HepG2 (cell line): ENCODE data around the gene DPH2. TPM values are rescaled to one million over a fixed set of nuclear protein-coding genes. Genes with fewer than 3 reads are reported as not detected.
A peak's percentile ranks its signal among the peaks of the same experiment; 100 is the strongest.

ENCODE experiments used
- AGO1 ChIP-seq: fragments of 200-400 bp; formaldehyde crosslinking; IDR thresholded peaks from 2 replicates; pipeline ENCODE4 v1.6.1; 2017; ENCODE audit warnings: mild to moderate bottlenecking, low read depth, low read length, moderate library complexity; ENCODE audit not compliant: poor library complexity, severe bottlenecking
- ETV6 ChIP-seq: sonication (generic); formaldehyde crosslinking; conservative IDR thresholded peaks from 2 replicates; pipeline ENCODE4 v1.4.0; 2020; ENCODE audit warnings: missing genetic modification reagents
- HNF4G ChIP-seq, 2 experiments: sonication (generic) in 1 of 2; formaldehyde crosslinking in 1 of 2; IDR thresholded peaks; 2 replicates each; pipeline versions ENCODE4 v1.4.0 to v1.6.1; 2011 to 2020; ENCODE audit warnings: borderline replicate concordance in 2 of 2, low read depth in 2 of 2, mild to moderate bottlenecking in 2 of 2, low read length in 1 of 2, missing genetic modification reagents in 1 of 2, moderate library complexity in 1 of 2
- HOXA5 ChIP-seq: sonication (generic); formaldehyde crosslinking; IDR thresholded peaks from 2 replicates; pipeline ENCODE4 v1.4.0; 2020; ENCODE audit warnings: missing genetic modification reagents
- ISL2 ChIP-seq: sonication (generic); formaldehyde crosslinking; IDR thresholded peaks from 2 replicates; pipeline ENCODE4 v1.5.0; 2020; ENCODE audit warnings: missing genetic modification reagents
- MAFK ChIP-seq, 2 experiments: IDR thresholded peaks in 1 of 2; conservative IDR thresholded peaks in 1 of 2; 2 replicates each; pipeline ENCODE4 v1.6.1; 2011; ENCODE audit warnings: improper control_type of control experiment in 2 of 2, low read length in 2 of 2
- SAP130 ChIP-seq: IDR thresholded peaks from 2 replicates; pipeline ENCODE4 v1.6.1; 2016; ENCODE audit warnings: low read depth
- SMYD3 ChIP-seq: sonication (generic); formaldehyde crosslinking; IDR thresholded peaks from 2 replicates; pipeline ENCODE4 v1.8.1; 2023; ENCODE audit warnings: mild to moderate bottlenecking, missing genetic modification reagents
- ZNF256 ChIP-seq: sonication (generic); formaldehyde crosslinking; conservative IDR thresholded peaks from 2 replicates; pipeline ENCODE4 v1.4.0; 2020; ENCODE audit warnings: missing genetic modification reagents
- ZNF264 ChIP-seq: sonication (generic); formaldehyde crosslinking; IDR thresholded peaks from 2 replicates; pipeline ENCODE4 v1.4.0; 2020; ENCODE audit warnings: missing genetic modification reagents
- ZNF335 ChIP-seq: sonication (generic); formaldehyde crosslinking; IDR thresholded peaks from 2 replicates; pipeline ENCODE4 v1.4.0; 2020; ENCODE audit warnings: missing genetic modification reagents
- ZNF562 ChIP-seq: sonication (generic); formaldehyde crosslinking; IDR thresholded peaks from 2 replicates; pipeline ENCODE4 v1.8.0; 2022; ENCODE audit warnings: missing genetic modification reagents, borderline replicate concordance
- polyA plus RNA-seq, 8 experiments: library from polyadenylated mRNA; depleted of rRNA in 3 of 8; stranded (reverse) in 7 of 8; unstranded in 1 of 8; fragments of >200 nt; fragmentation: Illumina TruSeq in 4 of 8; extraction: Trizol in 4 of 8; gene quantifications; 2 replicates each; pipeline versions ENCODE4 v1.2.1 to v1.2.3, GENCODE V29; 2011 to 2016; ENCODE audit warnings: low read depth in 4 of 8, missing spikeins in 1 of 8, mixed read lengths in 1 of 8; ENCODE audit not compliant: insufficient read depth in 1 of 8
- total RNA-seq, 5 experiments: library from RNA; depleted of rRNA; stranded (reverse); fragments of >200 nt; fragmentation: Illumina TruSeq; extraction: Trizol; gene quantifications; 2 replicates each; pipeline ENCODE4 v1.2.3, GENCODE V29; 2016; ENCODE audit warnings: low read depth in 1 of 5
- TF ChIP-seq, protein P1 (sequence below): IDR thresholded peaks from 2 replicates; pipeline ENCODE4 v1.6.1; 2016; ENCODE audit warnings: missing genetic modification reagents, missing compliant biosample characterization
- TF ChIP-seq, protein P2 (sequence below): sonication (generic); formaldehyde crosslinking; IDR thresholded peaks from 2 replicates; pipeline ENCODE4 v1.8.0; 2022; ENCODE audit warnings: missing genetic modification reagents, mild to moderate bottlenecking, inconsistent platforms, borderline replicate concordance
- TF ChIP-seq, protein P3 (sequence below): sonication (generic); formaldehyde crosslinking; IDR thresholded peaks from 2 replicates; pipeline ENCODE4 v1.4.0; 2020; ENCODE audit warnings: missing genetic modification reagents
- TF ChIP-seq, protein P4 (sequence below): sonication (generic); formaldehyde crosslinking; IDR thresholded peaks from 2 replicates; pipeline ENCODE4 v1.4.0; 2020; ENCODE audit warnings: missing genetic modification reagents
- TF ChIP-seq, protein P5 (sequence below): sonication (generic); formaldehyde crosslinking; conservative IDR thresholded peaks from 2 replicates; pipeline ENCODE4 v1.4.0; 2020; ENCODE audit warnings: mild to moderate bottlenecking, missing genetic modification reagents, moderate library complexity
- TF ChIP-seq, protein P6 (sequence below): sonication (generic); formaldehyde crosslinking; IDR thresholded peaks from 2 replicates; pipeline ENCODE4 v1.4.0; 2020; ENCODE audit warnings: low read depth, mild to moderate bottlenecking, missing genetic modification reagents

DPH2 gene
- total and polyA plus RNA-seq, 2 of the 13 experiments (the other 11 are each of a cell fraction or from before 2014, with no cell fraction given) = 32.2 to 38.3 TPM

DNA sequence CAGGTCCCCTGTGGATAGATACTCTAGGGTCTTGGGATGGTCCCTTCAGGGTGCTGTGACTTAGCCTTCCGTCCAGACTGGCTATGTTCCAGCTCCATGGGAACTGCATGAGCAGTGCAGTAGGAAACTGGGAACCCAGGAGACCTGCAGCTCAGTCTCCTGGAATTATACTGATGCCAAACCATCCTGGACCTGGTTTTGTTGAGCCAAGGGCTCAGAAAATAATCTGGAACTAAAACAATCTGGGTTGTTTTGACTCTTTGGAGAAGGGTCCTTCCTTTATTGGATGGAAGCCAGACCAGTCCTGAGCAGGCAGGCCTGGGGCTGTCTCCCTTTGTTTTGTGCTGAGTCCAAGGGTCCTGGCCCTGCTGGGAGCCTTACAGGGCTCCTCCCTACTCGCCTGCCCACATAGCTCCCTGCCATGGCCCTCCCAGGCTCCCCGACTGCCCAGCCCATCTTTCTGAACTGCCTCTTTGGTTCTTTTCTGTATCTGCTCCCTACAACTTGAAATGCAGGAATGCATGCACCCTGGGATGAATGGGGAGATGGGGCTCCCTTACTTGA is 21.9 kb upstream of the DPH2 start (continued):
- TF ChIP-seq, protein P1, sequence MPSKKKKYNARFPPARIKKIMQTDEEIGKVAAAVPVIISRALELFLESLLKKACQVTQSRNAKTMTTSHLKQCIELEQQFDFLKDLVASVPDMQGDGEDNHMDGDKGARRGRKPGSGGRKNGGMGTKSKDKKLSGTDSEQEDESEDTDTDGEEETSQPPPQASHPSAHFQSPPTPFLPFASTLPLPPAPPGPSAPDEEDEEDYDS (CRISPR knock-in tag) = no peak
- TF ChIP-seq, protein P2, sequence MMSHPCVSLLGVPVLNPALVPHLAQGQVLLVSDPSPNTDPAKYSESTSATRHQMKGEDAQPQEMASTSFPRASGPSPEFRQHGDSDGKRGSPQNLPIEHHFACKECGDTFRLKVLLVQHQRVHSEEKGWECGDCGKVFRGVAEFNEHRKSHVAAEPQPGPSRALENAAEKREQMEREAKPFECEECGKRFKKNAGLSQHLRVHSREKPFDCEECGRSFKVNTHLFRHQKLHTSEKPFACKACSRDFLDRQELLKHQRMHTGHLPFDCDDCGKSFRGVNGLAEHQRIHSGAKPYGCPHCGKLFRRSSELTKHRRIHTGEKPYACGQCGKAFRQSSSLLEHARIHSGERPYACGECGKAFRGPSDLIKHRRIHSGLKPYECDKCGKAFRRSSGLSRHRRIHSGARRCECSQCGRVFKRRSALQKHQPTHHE = no peak
- no peak for TF ChIP-seq SMYD3
- no peak for TF ChIP-seq AGO1
- no peak for TF ChIP-seq ISL2 (CRISPR knock-in tag)
- peak; percentile 17; the same call in 1 of the 2 replicates for TF ChIP-seq SAP130 (CRISPR knock-in tag)
- TF ChIP-seq HOXA5 = 0 out of 2 replicates have a peak, but pooled peaks have one; percentile 41
- TF ChIP-seq ETV6 = 0 out of 2 replicates have a peak, but pooled peaks have one; percentile 22
- 0 out of 2 replicates have a peak, but pooled peaks have one; percentile 31 for TF ChIP-seq ZNF264 (CRISPR knock-in tag)
- TF ChIP-seq, protein P3, sequence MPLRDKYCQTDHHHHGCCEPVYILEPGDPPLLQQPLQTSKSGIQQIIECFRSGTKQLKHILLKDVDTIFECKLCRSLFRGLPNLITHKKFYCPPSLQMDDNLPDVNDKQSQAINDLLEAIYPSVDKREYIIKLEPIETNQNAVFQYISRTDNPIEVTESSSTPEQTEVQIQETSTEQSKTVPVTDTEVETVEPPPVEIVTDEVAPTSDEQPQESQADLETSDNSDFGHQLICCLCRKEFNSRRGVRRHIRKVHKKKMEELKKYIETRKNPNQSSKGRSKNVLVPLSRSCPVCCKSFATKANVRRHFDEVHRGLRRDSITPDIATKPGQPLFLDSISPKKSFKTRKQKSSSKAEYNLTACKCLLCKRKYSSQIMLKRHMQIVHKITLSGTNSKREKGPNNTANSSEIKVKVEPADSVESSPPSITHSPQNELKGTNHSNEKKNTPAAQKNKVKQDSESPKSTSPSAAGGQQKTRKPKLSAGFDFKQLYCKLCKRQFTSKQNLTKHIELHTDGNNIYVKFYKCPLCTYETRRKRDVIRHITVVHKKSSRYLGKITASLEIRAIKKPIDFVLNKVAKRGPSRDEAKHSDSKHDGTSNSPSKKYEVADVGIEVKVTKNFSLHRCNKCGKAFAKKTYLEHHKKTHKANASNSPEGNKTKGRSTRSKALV (CRISPR knock-in tag) = 0 out of 2 replicates have a peak, but pooled peaks have one; percentile 46
- TF ChIP-seq, protein P4, sequence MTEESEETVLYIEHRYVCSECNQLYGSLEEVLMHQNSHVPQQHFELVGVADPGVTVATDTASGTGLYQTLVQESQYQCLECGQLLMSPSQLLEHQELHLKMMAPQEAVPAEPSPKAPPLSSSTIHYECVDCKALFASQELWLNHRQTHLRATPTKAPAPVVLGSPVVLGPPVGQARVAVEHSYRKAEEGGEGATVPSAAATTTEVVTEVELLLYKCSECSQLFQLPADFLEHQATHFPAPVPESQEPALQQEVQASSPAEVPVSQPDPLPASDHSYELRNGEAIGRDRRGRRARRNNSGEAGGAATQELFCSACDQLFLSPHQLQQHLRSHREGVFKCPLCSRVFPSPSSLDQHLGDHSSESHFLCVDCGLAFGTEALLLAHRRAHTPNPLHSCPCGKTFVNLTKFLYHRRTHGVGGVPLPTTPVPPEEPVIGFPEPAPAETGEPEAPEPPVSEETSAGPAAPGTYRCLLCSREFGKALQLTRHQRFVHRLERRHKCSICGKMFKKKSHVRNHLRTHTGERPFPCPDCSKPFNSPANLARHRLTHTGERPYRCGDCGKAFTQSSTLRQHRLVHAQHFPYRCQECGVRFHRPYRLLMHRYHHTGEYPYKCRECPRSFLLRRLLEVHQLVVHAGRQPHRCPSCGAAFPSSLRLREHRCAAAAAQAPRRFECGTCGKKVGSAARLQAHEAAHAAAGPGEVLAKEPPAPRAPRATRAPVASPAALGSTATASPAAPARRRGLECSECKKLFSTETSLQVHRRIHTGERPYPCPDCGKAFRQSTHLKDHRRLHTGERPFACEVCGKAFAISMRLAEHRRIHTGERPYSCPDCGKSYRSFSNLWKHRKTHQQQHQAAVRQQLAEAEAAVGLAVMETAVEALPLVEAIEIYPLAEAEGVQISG (CRISPR knock-in tag) = peak; percentile 38
- TF ChIP-seq HNF4G (IDR thresholded peaks at IDR 0.05; ENCODE audit: borderline replicate concordance, low read depth, low read length) = peak; percentile 27; the same call in 1 of the 2 replicates
- no peak for TF ChIP-seq HNF4G (CRISPR knock-in tag; IDR thresholded peaks at IDR 0.05; ENCODE audit: borderline replicate concordance, low read depth)
- TF ChIP-seq ZNF562 (CRISPR knock-in tag) = no peak
- TF ChIP-seq ZNF335 (CRISPR knock-in tag) = peak; percentile 93; the same call in 1 of the 2 replicates
- TF ChIP-seq, protein P5, sequence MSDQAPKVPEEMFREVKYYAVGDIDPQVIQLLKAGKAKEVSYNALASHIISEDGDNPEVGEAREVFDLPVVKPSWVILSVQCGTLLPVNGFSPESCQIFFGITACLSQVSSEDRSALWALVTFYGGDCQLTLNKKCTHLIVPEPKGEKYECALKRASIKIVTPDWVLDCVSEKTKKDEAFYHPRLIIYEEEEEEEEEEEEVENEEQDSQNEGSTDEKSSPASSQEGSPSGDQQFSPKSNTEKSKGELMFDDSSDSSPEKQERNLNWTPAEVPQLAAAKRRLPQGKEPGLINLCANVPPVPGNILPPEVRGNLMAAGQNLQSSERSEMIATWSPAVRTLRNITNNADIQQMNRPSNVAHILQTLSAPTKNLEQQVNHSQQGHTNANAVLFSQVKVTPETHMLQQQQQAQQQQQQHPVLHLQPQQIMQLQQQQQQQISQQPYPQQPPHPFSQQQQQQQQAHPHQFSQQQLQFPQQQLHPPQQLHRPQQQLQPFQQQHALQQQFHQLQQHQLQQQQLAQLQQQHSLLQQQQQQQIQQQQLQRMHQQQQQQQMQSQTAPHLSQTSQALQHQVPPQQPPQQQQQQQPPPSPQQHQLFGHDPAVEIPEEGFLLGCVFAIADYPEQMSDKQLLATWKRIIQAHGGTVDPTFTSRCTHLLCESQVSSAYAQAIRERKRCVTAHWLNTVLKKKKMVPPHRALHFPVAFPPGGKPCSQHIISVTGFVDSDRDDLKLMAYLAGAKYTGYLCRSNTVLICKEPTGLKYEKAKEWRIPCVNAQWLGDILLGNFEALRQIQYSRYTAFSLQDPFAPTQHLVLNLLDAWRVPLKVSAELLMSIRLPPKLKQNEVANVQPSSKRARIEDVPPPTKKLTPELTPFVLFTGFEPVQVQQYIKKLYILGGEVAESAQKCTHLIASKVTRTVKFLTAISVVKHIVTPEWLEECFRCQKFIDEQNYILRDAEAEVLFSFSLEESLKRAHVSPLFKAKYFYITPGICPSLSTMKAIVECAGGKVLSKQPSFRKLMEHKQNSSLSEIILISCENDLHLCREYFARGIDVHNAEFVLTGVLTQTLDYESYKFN (CRISPR knock-in tag) = no peak
- TF ChIP-seq MAFK (conservative IDR thresholded peaks at IDR 0.05 in 1 of 2, IDR thresholded peaks at IDR 0.05 in 1 of 2; ENCODE audit: low read length in 2 of 2) = no peak
- no peak for TF ChIP-seq ZNF256 (CRISPR knock-in tag)
- TF ChIP-seq, protein P6, sequence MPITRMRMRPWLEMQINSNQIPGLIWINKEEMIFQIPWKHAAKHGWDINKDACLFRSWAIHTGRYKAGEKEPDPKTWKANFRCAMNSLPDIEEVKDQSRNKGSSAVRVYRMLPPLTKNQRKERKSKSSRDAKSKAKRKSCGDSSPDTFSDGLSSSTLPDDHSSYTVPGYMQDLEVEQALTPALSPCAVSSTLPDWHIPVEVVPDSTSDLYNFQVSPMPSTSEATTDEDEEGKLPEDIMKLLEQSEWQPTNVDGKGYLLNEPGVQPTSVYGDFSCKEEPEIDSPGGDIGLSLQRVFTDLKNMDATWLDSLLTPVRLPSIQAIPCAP = no peak
